Measurements from ENCODE around the gene ITPKB.

Gene ITPKB

DNA sequence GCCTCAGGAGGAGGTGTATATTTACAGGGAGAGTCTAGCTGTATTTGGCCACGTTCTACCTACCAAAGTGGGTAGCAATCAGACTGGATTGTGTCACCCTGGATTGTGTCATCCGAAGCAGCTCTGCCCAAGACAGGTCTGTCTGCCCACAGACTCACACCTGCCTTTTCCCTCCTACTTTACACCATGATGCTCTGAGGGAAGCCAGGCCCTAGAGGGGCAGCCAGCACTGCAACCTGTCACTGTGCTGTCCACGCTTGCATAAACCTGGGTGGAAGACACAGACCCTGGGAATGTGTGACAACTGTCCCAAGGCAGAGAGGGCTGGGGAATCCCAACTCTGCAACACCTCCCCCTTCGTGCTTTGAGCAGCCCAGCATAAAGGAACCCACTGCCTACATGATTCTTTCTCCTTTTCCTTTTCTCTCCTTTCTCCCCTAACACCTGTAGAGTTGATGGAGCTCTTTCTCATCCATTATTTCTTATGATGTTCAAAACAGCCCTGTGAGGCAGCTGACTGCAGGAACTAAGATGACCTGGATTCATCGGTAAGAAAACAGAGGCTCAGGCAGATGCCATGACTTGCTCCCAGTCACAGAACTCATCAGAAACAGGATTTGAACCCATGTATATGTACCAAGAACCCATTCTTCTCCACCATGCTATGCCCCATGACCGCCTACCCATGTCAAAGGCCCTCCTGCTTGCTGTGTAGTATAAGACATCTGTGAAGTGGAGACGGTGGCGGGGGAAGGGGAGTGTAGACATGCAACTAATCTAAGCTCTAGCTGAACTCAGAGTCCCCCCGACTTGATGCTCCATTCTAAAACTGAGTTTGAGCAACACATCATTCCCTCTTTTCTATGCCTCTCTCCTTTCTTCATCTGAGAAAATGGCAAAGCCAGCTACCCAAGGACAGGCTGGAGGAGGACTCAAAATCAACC lies 55.9 kb downstream of the ITPKB start:
- no peak for DNase-seq

- DNase-seq, result no peak
These were observed 57.2 kb downstream of the ITPKB start for GRCh38 chr1:226681652-226682493.

DNA sequence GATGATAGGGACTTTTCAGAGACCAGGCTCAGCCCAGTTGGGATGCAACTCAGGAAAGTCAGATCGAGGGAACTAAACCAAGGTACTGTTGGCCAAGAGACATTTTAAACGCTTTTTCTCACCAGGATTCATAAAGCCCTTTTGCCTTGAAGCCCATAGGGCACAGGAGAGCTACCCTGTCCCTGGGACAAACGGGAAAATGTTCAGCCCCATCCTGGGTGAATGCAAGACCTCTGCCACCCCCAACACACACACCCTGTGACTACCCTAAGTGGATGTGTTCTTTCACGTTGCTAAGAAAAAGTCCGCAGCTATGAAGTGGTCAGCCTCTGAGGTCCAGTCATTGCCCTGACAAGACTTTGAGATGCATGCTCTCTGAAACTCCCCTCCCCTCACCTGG lies 58.4 kb downstream of the ITPKB start:
- DNase-seq, result no peak

DNA sequence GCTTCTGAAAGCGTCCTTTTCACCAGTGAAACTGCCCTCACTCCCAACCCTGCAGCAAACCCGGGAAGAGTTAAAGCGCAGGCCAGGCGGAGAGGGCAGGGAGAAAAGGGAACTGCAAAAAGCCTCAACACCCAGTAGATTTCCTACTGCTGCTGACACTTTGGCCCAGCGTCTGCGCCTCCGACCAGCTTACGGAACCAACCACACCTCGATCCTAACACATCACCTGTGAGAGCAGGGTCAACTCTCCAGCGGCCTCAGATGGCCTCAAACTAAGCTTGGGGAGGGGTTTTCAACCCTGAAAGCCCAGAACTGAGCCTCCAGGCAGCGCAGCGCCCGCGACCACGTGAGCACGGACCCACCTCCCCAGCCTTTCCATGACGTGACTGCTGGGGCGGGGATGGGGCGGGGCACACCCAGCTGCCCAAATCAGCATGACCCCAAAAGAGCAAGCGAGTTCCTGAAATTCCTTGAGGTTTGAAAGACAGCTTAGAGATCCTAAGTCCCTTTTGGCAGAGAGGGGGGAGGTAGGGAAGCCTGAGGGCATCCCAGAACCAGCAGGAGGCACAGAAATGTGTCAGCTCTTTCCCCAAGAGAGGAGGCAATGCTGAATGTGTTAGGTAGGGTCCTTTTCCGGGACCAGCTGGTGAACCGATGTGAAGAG lies 59.1 kb downstream of the ITPKB start:
- DNase-seq, result peak; percentile 22

DNA sequence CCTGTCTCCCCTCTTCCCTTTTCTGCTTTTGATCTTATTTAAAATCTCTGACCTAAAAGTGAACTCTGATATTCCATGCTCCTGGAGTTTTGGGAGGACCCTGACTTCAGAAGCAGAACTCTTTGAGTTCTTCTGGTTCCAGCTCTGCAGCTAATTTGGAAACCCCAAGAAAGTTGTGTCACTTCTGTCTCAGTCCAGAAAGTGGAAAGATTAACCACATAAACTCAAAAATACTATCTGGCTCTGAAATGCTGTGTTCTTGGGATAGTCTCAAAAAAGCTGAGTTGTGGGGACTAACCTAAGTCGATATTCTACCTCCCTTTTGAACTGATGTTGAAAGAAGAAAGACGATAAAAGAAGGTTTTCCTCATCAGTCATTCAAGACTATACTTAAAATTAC lies 59.8 kb downstream of the ITPKB start:
- no peak for DNase-seq

GRCh38 chr1:226678701-226679100 lies 60.4 kb downstream of the ITPKB start:
- no peak for DNase-seq

DNA sequence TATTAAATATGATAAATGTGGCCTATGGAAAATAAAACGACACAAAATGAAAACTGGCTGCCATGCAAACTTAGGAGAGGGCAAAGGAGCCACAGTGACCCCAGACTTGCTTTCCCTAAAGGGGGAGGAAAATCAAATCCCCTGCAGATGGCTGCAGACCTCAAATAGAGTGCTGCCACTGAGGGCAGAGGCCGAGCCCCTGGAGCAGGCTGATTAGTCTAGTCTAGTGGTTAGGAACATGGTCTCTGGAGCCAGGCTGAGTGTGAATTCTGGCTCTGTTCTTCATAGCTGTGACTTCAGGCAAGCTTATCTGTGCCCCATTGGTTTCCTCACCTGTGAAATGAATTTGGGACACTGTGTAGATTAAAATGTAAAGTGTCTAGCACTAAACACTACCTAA lies 60.8 kb downstream of the ITPKB start:
- DNase-seq, result no peak

DNA sequence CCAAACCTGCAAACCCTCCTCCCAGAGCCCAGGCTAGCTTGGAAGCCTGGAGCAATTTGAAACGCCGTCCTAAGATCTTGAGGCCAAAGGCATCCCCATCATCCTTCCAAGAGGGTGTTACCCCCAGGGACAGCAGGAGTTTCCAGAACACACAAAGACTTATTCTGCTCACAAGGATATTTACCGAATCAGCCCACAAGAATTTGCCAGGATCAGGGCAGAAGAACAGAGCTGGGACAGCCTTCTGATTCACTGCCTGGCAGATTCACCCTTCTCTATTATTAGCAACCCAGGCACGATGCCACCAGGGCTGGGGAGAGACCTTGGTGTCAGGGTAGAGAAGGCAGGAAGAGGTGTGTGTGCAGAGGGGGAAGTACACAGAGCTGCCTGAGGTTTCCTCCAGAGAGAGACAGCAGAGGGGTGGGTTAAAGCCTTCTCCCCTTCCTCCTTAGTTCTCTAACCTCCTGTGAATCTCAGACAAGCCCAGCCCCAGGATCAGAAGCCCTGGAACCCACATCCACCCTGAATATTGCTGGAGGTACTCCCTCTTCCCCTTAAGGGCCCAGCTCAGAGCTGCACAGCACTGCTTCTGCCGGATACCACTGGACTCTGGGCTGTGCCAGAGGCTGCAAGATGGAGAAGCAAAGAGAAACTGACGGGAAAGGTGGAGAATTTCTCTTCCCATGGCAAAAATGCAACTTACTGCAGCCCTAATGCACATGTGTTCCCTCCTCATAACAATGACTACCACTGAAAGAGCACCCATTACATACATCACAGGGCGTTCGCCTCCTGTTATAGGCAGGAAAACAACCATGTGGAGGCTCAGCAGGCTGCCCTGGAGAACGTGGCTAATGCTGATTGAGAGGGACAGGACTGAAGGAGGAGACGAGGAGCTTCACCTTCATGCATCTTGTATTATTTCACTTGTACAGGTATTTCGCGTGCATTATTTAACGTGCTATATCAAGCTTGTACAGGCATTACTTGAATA lies 61.8 kb downstream of the ITPKB start:
- peak; percentile 88 for DNase-seq

- DNase-seq, result no peak
These were observed 62.7 kb downstream of the ITPKB start for GRCh38 chr1:226676381-226676780.

- no peak for DNase-seq
These were observed 63.2 kb downstream of the ITPKB start for GRCh38 chr1:226675715-226676357.

- no peak for DNase-seq
These were observed 64.0 kb downstream of the ITPKB start for GRCh38 chr1:226674892-226675714.

DNA sequence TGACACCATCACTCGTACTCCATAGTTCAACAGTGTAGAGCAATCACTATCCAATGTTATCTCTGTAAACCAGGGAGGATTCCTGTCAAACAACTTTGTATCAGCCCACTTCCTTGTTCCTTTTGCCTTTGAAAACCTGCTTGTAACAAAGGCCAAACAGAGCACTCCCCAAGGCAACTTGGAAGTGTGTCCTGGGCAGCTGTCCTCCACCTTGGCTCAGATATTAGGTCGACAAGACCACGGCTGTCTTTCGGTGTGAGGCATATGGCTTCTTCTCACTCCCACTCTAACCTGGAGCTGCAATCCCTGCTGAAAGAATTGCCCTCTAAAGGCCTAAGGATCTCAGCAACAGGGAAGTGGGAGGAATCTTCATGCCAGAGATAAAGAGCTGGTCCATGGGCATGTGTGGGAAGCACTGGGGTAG lies 66.7 kb downstream of the ITPKB start:
- DNase-seq, result no peak

GRCh38 chr1:226671277-226671676 lies 67.8 kb downstream of the ITPKB start:
- no peak for DNase-seq

DNA sequence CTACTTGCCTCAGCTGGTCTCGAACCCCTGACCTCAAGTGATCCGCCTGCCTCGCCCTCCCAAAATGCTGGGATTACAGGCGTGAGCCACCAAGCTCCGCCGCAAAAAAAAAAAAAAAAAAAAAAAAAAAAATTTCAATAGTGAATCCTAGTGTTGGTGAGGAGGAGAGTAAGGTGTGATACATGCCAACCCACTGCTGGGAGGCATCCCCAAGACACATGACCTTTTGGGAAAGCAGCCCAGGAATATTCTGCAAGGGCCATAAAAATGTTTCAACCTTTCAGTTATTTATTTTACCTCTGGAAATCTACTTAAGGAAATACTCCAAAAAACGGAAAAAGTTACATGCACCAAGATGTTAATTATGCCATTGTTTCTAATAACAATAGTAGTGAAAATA lies 69.0 kb downstream of the ITPKB start:
- DNase-seq, result no peak

DNA sequence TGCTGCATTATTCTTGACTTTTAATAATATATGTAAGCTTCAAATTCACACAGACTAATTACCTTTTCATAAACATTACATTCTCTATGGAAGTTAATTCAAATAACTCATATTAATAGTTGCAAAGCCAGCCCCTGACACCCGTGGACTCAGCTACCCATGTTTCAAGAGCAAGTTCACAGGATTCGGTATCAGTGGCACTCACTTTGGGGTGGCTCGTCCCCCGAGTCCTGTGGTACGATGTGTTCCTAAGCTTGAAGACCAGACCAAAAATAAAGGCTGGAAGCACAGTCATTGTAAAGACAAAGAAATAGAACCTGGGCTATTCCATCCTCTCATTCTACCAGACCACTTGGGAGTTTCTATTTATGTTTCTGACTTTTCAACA lies 70.9 kb downstream of the ITPKB start:
- DNase-seq, result no peak

GRCh38 chr1:226666692-226667091 lies 72.4 kb downstream of the ITPKB start:
- DNase-seq, result no peak

GRCh38 chr1:226666164-226666506 lies 72.9 kb downstream of the ITPKB start:
- DNase-seq, result no peak

DNA sequence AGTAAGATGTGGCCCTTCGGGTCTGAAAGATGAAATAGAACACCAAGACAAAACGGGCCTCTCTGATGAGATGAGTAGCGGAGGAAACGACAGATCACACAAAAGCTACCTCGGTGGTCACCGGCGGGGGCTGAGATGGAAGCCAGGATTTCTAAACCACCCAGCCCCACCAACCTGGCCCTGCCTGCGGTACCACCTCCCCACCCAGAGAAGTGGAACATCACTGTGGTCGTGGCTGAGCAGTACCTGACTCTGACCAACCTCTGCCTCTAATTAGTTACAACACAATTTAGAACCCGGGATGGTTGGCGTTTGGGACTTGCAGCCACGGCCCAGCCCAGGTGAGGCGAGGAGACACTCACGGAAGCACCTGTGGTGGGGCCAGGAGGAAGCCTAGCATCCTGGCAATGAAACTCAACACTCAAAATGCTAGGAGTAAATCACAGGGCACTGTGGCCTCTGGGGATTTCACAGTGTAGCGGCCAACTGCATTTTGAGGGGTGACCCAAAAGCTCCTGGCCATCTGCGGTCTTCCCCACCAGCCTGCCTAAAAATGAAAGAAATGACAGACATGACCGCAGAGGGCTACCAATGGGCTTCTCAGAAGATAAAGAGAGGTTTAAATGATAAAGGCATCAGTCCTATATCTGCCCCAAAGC lies 73.4 kb downstream of the ITPKB start:
- no peak for DNase-seq

GRCh38 chr1:226664413-226665101 lies 74.5 kb downstream of the ITPKB start:
- DNase-seq, result no peak

DNA sequence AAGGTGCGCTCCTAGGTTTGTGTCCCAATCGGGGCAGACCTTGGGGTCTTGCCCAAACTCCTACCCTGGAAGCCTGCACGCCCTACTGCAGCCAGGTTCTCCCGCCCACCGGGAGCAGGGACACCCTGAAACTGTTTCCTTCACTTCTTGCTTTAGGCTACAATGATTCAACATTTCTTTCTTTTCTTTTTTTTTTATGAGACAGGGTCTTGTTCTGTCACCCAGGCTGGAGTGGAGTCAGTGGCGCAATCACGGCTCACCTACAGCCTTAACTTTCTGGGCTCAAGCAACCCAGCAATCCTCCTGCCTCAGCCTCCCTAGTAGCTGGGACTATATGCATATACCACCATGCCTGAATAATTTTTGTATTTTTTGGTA lies 75.8 kb downstream of the ITPKB start:
- no peak for DNase-seq

Measured in kidney glomerular epithelial cell (primary cell).